ENCODE measurements around the gene MGST3.

The MGST3 gene

GRCh38 chr1:165629848-165630628, 996 bp upstream of the MGST3 start:
- Histone ChIP-seq H3K9me3 (ENCODE audit: insufficient read depth, low read length, severe bottlenecking) (no peaks in the 10 kb centered on the region), H3K9ac (ENCODE audit: low read depth, low read length) (peak overlapping the region; percentile 72), H3K4me2 (ENCODE audit: insufficient read depth, low read length) (peak overlapping the region; percentile 86), H4K20me1 (ENCODE audit: insufficient read depth, low read length) (no peaks in the 10 kb centered on the region), H3K27me3 (ENCODE audit: insufficient read depth, low read length, poor library complexity) (peaks cover 4% of the 10 kb centered on the region), H2AFZ (ENCODE audit: low read depth, low read length) (peak overlapping the region; percentile 73), H3K4me3 (ENCODE audit: low read depth in 1 of 2, low read length in 2 of 2) (peak overlapping the region; percentile 67 to 78; a peak in 3 of 4 replicates), H3K4me1 (ENCODE audit: insufficient read depth, low read length) (peaks cover 30% of the 10 kb centered on the region), H3K79me2 (ENCODE audit: insufficient read depth, low read length) (peaks cover 4% of the 10 kb centered on the region; the same call in 1 of the 2 replicates), H3K27ac (ENCODE audit: low read length) (peak overlapping the region; percentile 87), H3K36me3 (ENCODE audit: insufficient read depth, low read length) (no peaks in the 10 kb centered on the region; the same call in 1 of the 2 replicates)
- TF ChIP-seq CTCF (IDR thresholded peaks at IDR 0.05; ENCODE audit: borderline replicate concordance, extremely low read depth, low read length, poor library complexity, severe bottlenecking) (no peak), EZH2 (IDR thresholded peaks at IDR 0.05; ENCODE audit: borderline replicate concordance, low read depth, low read length, severe bottlenecking) (no peak)
- DNase-seq: no peak
- ATAC-seq (ENCODE audit: insufficient read depth, low read depth): no peak; the same call in none of the 3 replicates

- Histone ChIP-seq H3K27me3 (ENCODE audit: insufficient read depth, low read length, poor library complexity) (peaks cover 4% of the 10 kb centered on the region), H3K4me1 (ENCODE audit: insufficient read depth, low read length) (peaks cover 30% of the 10 kb centered on the region), H3K27ac (ENCODE audit: low read length) (peak overlapping the region; percentile 87), H3K4me3 (ENCODE audit: low read depth in 1 of 2, low read length in 2 of 2) (peak overlapping the region; percentile 67 to 78), H3K4me2 (ENCODE audit: insufficient read depth, low read length) (peak overlapping the region; percentile 86), H4K20me1 (ENCODE audit: insufficient read depth, low read length) (no peaks in the 10 kb centered on the region), H2AFZ (ENCODE audit: low read depth, low read length) (peak overlapping the region; percentile 73), H3K9me3 (ENCODE audit: insufficient read depth, low read length, severe bottlenecking) (no peaks in the 10 kb centered on the region), H3K36me3 (ENCODE audit: insufficient read depth, low read length) (no peaks in the 10 kb centered on the region; the same call in 1 of the 2 replicates), H3K9ac (ENCODE audit: low read depth, low read length) (peak overlapping the region; percentile 72), H3K79me2 (ENCODE audit: insufficient read depth, low read length) (peaks cover 4% of the 10 kb centered on the region; the same call in 1 of the 2 replicates)
- ATAC-seq (ENCODE audit: insufficient read depth, low read depth) (peak; percentile 37), DNase-seq (peak; percentile 29)
- TF ChIP-seq EZH2 (IDR thresholded peaks at IDR 0.05; ENCODE audit: borderline replicate concordance, low read depth, low read length, severe bottlenecking) (no peak), CTCF (IDR thresholded peaks at IDR 0.05; ENCODE audit: borderline replicate concordance, extremely low read depth, low read length, poor library complexity, severe bottlenecking) (peak; percentile 12)
Measured at GRCh38 chr1:165631342-165632151, 513 bp downstream of the MGST3 start.

GRCh38 chr1:165632152-165632469, 1.1 kb downstream of the MGST3 start:
- no peak overlapping the region for H3K27ac ChIP-seq (ENCODE audit: low read length)
- no peaks in the 10 kb centered on the region; the same call in 1 of the 2 replicates for H3K36me3 ChIP-seq (ENCODE audit: insufficient read depth, low read length)
- peaks cover 30% of the 10 kb centered on the region for H3K4me1 ChIP-seq (ENCODE audit: insufficient read depth, low read length)
- H3K4me3 ChIP-seq (ENCODE audit: low read depth in 1 of 2, low read length in 2 of 2): peak overlapping the region; percentile 67 to 78; a peak in 3 of 4 replicates
- H3K79me2 ChIP-seq (ENCODE audit: insufficient read depth, low read length): peaks cover 4% of the 10 kb centered on the region; the same call in 1 of the 2 replicates
- H2AFZ ChIP-seq (ENCODE audit: low read depth, low read length): peak overlapping the region; percentile 73; the same call in 1 of the 2 replicates
- peak overlapping the region; percentile 72 for H3K9ac ChIP-seq (ENCODE audit: low read depth, low read length)
- H3K4me2 ChIP-seq (ENCODE audit: insufficient read depth, low read length): peak overlapping the region; percentile 86
- DNase-seq (no peak), ATAC-seq (ENCODE audit: insufficient read depth, low read depth) (no peak)
- no peaks in the 10 kb centered on the region for H4K20me1 ChIP-seq (ENCODE audit: insufficient read depth, low read length)
- H3K9me3 ChIP-seq (ENCODE audit: insufficient read depth, low read length, severe bottlenecking): no peaks in the 10 kb centered on the region
- TF ChIP-seq EZH2 (IDR thresholded peaks at IDR 0.05; ENCODE audit: borderline replicate concordance, low read depth, low read length, severe bottlenecking) (no peak), CTCF (IDR thresholded peaks at IDR 0.05; ENCODE audit: borderline replicate concordance, extremely low read depth, low read length, poor library complexity, severe bottlenecking) (no peak)
- H3K27me3 ChIP-seq (ENCODE audit: insufficient read depth, low read length, poor library complexity): peaks cover 4% of the 10 kb centered on the region

All from DND-41 (cell line).